ENCODE results near the gene PCNP.
"Not testable (repeated sequence)": the region's sequence is repeated elsewhere in the genome, so short reads cannot be mapped to it uniquely, and the experiment has no call there.

The PCNP gene, protein sequence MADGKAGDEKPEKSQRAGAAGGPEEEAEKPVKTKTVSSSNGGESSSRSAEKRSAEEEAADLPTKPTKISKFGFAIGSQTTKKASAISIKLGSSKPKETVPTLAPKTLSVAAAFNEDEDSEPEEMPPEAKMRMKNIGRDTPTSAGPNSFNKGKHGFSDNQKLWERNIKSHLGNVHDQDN

GRCh38 chr3:101573449-101574387 lies at the start of gene PCNP:
PCNP (plus strand) TSS chr3:101574180; CDS start chr3:101574216, 36 bp downstream.
- peak; percentile 99 for DNase-seq

DNA sequence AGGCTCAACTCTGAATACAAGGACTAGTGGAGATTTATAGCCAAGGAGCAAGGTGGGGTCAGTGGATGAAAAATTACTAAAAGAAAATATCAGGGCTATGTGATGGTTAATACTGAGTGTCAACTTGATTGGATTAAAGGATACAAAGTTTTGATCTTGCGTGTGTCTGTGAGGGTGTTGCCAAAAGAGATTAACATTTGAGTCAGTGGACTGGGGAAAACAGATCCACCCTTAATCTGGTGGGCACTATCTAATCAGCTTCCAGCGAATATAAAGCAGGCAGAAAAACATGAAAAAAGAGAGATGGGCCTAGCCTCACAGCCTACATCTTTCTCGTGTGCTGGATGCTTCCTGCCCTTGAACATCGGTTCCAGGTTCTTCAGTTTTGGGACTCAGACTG lies 46.5 kb upstream of the PCNP start:
- no peak for DNase-seq

GRCh38 chr3:101527906-101528305 lies 46.1 kb upstream of the PCNP start:
- no peak for DNase-seq

DNA sequence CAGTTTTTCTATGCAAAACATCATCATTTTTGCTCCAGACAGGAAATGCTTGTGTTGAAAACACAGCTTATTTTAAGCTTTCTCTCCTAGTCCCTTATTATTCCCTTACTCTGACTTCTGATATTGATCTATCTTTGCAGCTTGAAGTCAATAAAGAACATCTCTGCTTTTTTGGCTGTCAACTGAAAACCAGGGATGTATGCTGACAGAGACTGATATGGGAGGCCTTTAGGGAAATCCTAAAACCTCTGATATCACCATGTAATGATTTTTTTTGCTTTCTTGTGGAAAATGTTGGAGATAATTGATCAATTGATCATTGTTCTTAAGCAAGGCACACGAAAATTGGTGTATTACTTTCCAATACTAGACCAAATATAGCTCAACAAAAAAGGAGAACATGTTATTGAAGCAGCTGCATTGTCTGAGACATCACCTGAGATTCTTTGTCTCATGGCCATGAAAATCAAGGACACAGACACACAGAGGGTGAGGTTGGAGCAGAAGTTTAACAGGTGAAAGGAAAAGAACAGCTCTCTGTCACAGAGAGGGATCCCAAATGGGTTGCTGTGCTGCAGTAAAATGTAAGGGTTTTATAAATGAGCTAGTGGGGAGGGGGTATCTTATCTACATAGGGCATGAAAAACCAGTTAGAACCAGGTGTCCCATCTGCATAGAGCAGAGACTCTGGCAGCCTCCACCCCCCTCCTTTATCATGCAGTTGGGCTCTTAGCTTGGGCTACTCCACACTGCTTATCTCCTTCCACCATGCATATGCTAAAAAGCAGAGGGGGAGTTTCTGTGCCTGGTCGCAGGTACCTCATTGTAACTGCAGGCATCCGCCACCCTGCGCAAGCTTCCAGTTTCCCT lies 43.9 kb upstream of the PCNP start:
- DNase-seq: no peak

- DNase-seq: no peak
Observed at GRCh38 chr3:101530686-101531047, 43.3 kb upstream of the PCNP start.

DNA sequence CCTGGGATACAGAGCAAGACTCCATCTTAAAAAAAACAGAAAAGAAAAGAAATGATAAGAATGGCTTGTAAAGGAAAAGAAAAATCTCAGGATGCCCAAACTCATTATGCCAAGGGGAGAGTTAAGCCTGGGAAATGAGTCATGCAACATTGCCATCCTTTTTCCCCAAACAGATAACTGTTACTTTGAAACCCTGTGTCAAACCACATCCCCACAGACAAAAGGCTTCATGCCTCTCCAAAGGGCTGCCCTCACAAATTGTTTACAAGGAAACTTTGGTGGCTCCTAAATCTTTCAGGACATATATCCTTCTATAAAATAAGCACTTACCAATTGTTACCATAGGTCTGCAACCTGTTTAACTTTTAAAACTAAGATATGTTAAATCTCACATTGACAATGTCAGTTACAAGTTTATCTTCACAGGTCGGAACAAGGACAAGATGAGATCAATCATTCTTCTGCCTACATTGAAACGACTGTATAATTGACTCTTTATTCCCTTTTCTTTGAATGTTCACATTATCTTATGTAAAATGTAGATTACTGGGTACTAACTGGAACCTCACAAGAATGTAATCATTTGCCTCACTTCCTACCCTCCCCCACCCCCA lies 42.4 kb upstream of the PCNP start:
- DNase-seq: no peak

GRCh38 chr3:101532783-101533602 lies 41.0 kb upstream of the PCNP start:
- no peak for DNase-seq

GRCh38 chr3:101533603-101533968 lies 40.4 kb upstream of the PCNP start:
- no peak for DNase-seq

- no peak for DNase-seq
Observed at GRCh38 chr3:101535221-101535620, 38.8 kb upstream of the PCNP start.

GRCh38 chr3:101536266-101536665 lies 37.7 kb upstream of the PCNP start:
- no peak for DNase-seq

DNA sequence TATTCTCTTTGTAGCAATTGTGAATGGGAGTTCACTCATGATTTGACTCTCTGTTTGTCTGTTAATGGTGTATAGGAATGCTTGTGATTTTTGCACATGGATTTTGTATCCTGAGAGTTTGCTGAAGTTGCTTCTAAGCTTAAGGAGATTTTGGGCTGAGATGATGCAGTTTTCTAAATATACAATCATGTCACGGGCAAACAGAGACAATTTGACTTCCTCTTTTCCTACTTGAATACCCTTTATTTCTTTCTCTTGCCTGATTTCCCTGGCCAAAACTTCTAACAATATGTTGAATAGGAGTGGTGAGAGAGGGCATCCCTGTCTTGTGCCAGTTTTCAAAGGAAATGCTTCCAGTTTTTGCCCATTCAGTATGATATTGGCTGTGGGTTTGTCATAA lies 37.0 kb upstream of the PCNP start:
- DNase-seq: not testable (repeated sequence)

DNA sequence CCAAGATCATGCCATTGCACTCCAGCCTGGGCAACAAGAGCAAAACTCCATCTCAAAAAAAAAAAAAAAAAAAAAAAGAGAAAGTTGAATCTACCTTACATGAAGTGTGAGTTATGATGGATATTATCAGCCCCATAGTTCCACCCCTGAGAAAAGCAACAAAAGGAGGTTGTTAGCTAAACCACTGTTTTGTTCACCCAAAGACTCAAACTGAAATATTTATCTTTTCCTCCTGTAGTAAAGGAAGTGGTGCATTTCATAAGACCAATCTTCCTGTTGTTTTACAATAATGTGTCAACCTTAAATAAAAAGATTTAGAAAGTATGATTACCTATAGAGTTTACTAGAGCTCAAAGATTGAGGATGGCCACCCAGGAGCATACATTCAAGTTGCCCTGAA lies 31.0 kb upstream of the PCNP start:
- DNase-seq: no peak

DNA sequence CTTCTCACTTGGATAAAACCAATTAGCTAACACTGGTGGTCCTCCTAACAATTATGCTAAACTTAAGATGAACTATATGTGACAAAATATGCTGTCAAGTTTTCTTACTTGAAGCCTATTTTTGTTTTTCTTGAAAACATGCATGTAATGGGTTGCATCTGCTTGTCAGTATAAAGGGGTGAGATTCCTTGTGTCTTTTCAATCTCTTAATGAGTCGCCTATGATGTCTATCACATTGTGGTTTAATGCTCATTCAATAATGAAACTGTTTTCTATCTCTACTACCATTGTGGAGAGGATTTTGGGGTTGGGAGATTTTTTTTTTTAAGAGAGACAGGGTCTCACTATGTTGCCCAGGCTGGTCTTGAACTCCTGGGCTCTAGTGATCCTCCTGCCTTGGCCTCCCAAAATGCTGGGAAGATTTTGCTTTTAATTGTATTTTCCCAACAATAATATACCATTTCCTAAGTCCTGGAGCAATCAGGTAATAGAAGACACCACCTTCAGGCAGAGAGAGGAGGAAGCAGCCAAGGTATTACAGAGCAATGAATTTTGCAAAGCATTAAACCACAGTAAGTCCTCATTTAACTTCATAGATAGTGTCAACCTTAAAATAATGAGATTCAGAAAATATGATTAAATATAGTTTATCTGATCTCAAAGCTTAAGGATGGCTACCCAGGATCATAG lies 29.7 kb upstream of the PCNP start:
- no peak for DNase-seq

- no peak for DNase-seq
Observed at GRCh38 chr3:101548527-101549105, 25.4 kb upstream of the PCNP start.

DNA sequence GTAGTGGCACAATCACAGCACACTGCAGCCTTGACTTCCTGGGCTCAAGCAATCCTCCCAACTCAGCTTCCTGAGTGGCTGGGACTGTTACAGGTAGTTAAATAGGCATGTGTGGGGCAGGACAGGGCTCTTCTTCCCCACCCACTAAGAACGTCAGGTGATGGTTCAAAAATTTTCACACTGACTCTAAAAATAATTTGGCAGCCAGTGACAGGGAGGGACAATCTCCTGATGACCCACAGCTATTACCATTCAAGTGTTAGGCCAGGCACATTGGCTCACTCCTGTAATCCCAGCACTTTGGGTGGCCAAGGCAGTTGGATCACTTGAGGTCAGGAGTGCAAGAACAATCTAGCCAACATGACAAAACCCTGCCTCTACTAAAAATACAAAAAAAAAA lies 24.5 kb upstream of the PCNP start:
- DNase-seq: no peak

DNA sequence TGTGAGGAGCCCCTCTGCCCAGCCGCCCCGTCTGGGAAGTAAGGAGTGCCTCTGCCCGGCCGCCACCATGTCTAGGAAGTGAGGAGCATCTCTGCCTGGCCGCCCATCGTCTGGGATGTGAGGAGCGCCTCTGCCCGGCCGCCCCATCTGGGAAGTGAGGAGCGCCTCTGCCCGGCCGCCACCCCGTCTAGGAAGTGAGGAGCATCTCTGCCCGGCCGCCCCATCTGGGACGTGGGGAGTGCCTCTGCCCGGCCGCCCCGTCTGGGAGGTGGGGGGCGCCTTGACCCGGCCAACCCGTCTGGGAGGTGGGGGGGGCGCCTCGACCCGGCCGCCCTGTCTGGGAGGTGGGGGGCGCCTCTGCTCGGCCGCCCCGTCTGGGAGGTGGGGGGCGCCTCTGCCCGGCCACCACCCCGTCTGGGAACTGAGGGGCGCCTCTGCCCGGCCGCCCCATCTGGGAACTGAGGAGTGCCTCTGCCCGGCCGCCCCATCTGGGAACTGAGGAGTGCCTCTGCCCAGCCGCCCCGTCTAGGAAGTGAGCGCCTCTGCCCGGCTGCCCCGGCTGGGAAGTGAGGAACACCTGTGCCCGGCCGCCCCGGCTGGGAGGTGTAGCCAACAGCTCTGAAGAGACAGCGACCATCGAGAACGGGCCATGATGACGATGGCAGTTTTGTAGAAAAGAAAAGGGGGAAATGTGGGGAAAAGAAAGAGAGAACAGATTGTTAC lies 22.5 kb upstream of the PCNP start:
- not testable (repeated sequence) for DNase-seq

- not testable (repeated sequence) for DNase-seq
Observed at GRCh38 chr3:101553381-101553780, 20.6 kb upstream of the PCNP start.

DNA sequence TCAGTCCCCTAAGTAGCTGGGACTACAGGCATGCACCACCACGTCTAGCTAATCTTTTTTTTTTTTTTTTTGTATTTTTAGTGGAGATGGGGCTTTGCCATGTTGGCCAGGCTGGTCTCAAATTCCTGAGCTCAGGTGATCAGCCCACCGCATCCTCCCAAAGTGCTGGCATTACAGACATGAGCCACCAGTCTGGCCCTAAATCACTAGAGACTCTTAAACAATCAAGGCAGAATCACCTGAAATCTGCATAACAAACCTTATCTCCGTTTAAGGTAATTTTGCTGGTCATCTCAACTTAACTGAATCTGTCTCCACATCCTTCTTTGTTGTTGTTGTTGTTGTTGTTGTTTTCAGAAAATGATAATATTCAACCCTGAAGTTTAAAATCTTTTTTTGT lies 17.9 kb upstream of the PCNP start:
- no peak for DNase-seq

- peak; percentile 95 for DNase-seq
Observed at GRCh38 chr3:101561630-101562328, 12.2 kb upstream of the PCNP start, which contains the start of gene TRMT10C. TRMT10C (plus strand) TSS chr3:101561868; CDS start chr3:101564782, 2,914 bp downstream.

Data from activated CD8-positive, alpha-beta memory T cell treated with anti-CD3 and anti-CD28 coated beads for 24 hours (primary cell).